HEK293 (cell line): ENCODE measurements around the gene IQCF2.

Source experiments
- CTCF ChIA-PET: fragments of 350-600 bp; formaldehyde crosslinking; extraction: SDS; loops from one replicate; lab custom pipeline; 2021; ENCODE audit warnings: antibody characterized with exemption; lab: Yijun Ruan, JAX
- POLR2A ChIA-PET: fragments of 300-600 bp; formaldehyde crosslinking; extraction: SDS; loops from one replicate; lab custom pipeline; 2020; ENCODE audit warnings: antibody characterized with exemption, inconsistent platforms; lab: Yijun Ruan, JAX
- H3K27ac ChIP-seq: fragments of 200-500 bp; sonication (Bioruptor generic); 2 replicates; pipeline ENCODE4 v1.5.1; 2014; ENCODE audit warnings: low read depth, low read length, control low read depth, inconsistent platforms; ENCODE audit errors: extremely low read depth
- H3K36me3 ChIP-seq, 2 experiments: fragments of 200-500 bp in 1 of 2; sonication (Bioruptor generic) in 1 of 2; 1 replicate in 1 of 2; 2 replicates in 1 of 2; pipeline ENCODE4 v1.5.1; 2014 to 2017; ENCODE audit warnings: inconsistent platforms in 2 of 2, low read length in 2 of 2; ENCODE audit not compliant: control insufficient read depth in 2 of 2, insufficient read depth in 1 of 2
- H3K4me1 ChIP-seq: fragments of 200-500 bp; sonication (Bioruptor generic); 2 replicates; pipeline ENCODE4 v1.5.1; 2014; ENCODE audit warnings: mild to moderate bottlenecking, low read length, inconsistent platforms; ENCODE audit not compliant: control insufficient read depth, insufficient read depth
- H3K4me3 ChIP-seq: 2 replicates; pipeline ENCODE4 v1.5.1; 2011; ENCODE audit warnings: low read depth, mild to moderate bottlenecking, control low read depth, low read length, moderate library complexity
- H3K9me3 ChIP-seq: fragments of 200-500 bp; sonication (Bioruptor generic); 2 replicates; pipeline ENCODE4 v1.5.1; 2014; ENCODE audit warnings: low read depth, low read length, inconsistent platforms; ENCODE audit not compliant: control insufficient read depth, insufficient read depth
- ZBTB48 ChIP-seq: fragments of 450-650 bp; formaldehyde crosslinking; IDR thresholded peaks from 2 replicates; pipeline ENCODE4 v1.5.1; 2016; ENCODE audit warnings: missing biosample characterization, missing genetic modification characterization
- ZNF112 ChIP-seq: fragments of 450-650 bp; formaldehyde crosslinking; IDR thresholded peaks from 2 replicates; pipeline ENCODE4 v1.5.0; 2017; ENCODE audit warnings: missing biosample characterization, missing genetic modification characterization
- ZNF121 ChIP-seq: fragments of 450-650 bp; formaldehyde crosslinking; IDR thresholded peaks from 2 replicates; pipeline ENCODE4 v1.5.1; 2016; ENCODE audit warnings: missing biosample characterization, missing genetic modification characterization
- ZNF132 ChIP-seq: fragments of 450-650 bp; formaldehyde crosslinking; IDR thresholded peaks from 2 replicates; pipeline ENCODE4 v1.5.1; 2017; ENCODE audit warnings: missing biosample characterization, missing genetic modification characterization, borderline replicate concordance
- ZNF155 ChIP-seq: fragments of 450-650 bp; formaldehyde crosslinking; IDR thresholded peaks from 2 replicates; pipeline ENCODE4 v1.5.1; 2016; ENCODE audit warnings: missing biosample characterization, missing genetic modification characterization
- ZNF169 ChIP-seq: fragments of 450-650 bp; formaldehyde crosslinking; IDR thresholded peaks from 2 replicates; pipeline ENCODE4 v1.5.1; 2016; ENCODE audit warnings: missing biosample characterization, missing genetic modification characterization
- ZNF266 ChIP-seq: fragments of 450-650 bp; formaldehyde crosslinking; IDR thresholded peaks from 2 replicates; pipeline ENCODE4 v1.5.1; 2016; ENCODE audit warnings: missing biosample characterization, missing genetic modification characterization, low read depth
- ZNF354C ChIP-seq: fragments of 450-650 bp; formaldehyde crosslinking; IDR thresholded peaks from 2 replicates; pipeline ENCODE4 v1.5.1; 2016; ENCODE audit warnings: missing biosample characterization, missing genetic modification characterization, low read depth, borderline replicate concordance
- ZNF398 ChIP-seq: fragments of 450-650 bp; formaldehyde crosslinking; IDR thresholded peaks from 2 replicates; pipeline ENCODE4 v1.5.1; 2017; ENCODE audit warnings: missing biosample characterization, missing genetic modification characterization
- ZNF416 ChIP-seq: fragments of 450-650 bp; formaldehyde crosslinking; IDR thresholded peaks from 2 replicates; pipeline ENCODE4 v1.5.1; 2016; ENCODE audit warnings: missing biosample characterization, missing genetic modification characterization
- ZNF423 ChIP-seq: fragments of 450-650 bp; formaldehyde crosslinking; IDR thresholded peaks from 2 replicates; pipeline ENCODE4 v1.5.1; 2016; ENCODE audit warnings: missing biosample characterization, missing genetic modification characterization
- ZNF514 ChIP-seq: fragments of 450-650 bp; formaldehyde crosslinking; IDR thresholded peaks from 2 replicates; pipeline ENCODE4 v1.5.1; 2016; ENCODE audit warnings: missing biosample characterization, missing genetic modification characterization
- ZNF548 ChIP-seq: fragments of 450-650 bp; formaldehyde crosslinking; IDR thresholded peaks from 2 replicates; pipeline ENCODE4 v1.5.1; 2016; ENCODE audit warnings: missing biosample characterization, missing genetic modification characterization
- ZNF571 ChIP-seq: fragments of 450-650 bp; formaldehyde crosslinking; IDR thresholded peaks from 2 replicates; pipeline ENCODE4 v1.5.0; 2017; ENCODE audit warnings: missing biosample characterization, missing genetic modification characterization
- ZNF600 ChIP-seq: fragments of 450-650 bp; formaldehyde crosslinking; IDR thresholded peaks from 2 replicates; pipeline ENCODE4 v1.5.1; 2016; ENCODE audit warnings: missing biosample characterization, missing genetic modification characterization
- ZNF626 ChIP-seq: fragments of 450-650 bp; sonication (Bioruptor Pico); formaldehyde crosslinking; IDR thresholded peaks from 2 replicates; pipeline ENCODE4 v1.5.1; 2018; ENCODE audit warnings: missing biosample characterization, missing genetic modification characterization, inconsistent platforms
- ZNF658 ChIP-seq: fragments of 450-650 bp; formaldehyde crosslinking; IDR thresholded peaks from 2 replicates; pipeline ENCODE4; 2016; ENCODE audit warnings: missing biosample characterization, missing genetic modification characterization
- ZNF837 ChIP-seq: fragments of 450-650 bp; formaldehyde crosslinking; IDR thresholded peaks from 2 replicates; pipeline ENCODE4 v1.5.1; 2016; ENCODE audit warnings: missing biosample characterization, missing genetic modification characterization
- TF ChIP-seq, protein P1 (sequence below): fragments of 450-650 bp; formaldehyde crosslinking; IDR thresholded peaks from 2 replicates; pipeline ENCODE4 v1.5.1; 2016; ENCODE audit warnings: missing biosample characterization, missing genetic modification characterization
- TF ChIP-seq, protein P2 (sequence below): fragments of 450-650 bp; formaldehyde crosslinking; IDR thresholded peaks from 2 replicates; pipeline ENCODE4 v1.5.1; 2016; ENCODE audit warnings: missing biosample characterization, missing genetic modification characterization, low read depth
- TF ChIP-seq, protein P3 (sequence below): fragments of 450-650 bp; formaldehyde crosslinking; IDR thresholded peaks from 2 replicates; pipeline ENCODE4 v1.5.1; 2017; ENCODE audit warnings: missing biosample characterization, missing genetic modification characterization
- TF ChIP-seq, protein P4 (sequence below): fragments of 450-650 bp; formaldehyde crosslinking; IDR thresholded peaks from 2 replicates; pipeline ENCODE4 v1.5.1; 2016; ENCODE audit warnings: missing biosample characterization, missing genetic modification characterization, borderline replicate concordance

IQCF2 gene

DNA sequence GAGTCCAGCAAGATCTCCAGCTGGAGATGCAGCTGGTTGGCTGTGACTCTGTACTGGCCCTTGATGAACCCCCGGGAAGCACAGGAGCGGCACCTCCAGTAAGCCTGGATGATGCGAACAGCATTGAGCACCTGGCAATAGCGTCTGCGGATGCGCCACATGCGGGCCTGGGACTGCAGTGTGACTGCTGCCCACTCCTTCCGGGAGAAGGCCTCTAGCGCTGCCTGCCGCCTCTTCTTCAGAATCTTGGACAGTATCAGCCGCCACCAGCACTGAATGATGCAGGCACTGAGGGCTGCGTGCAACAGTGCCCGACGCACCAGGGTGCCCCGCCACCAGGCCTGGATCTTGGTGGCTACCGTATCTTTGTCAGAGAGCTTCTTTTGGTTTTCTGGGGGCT, 33.5 kb downstream of the IQCF2 start:
- no peaks in the 10 kb centered on the region for H3K9me3 ChIP-seq
- no peaks in the 10 kb centered on the region for H3K36me3 ChIP-seq
- no peaks in the 10 kb centered on the region for H3K4me1 ChIP-seq
- POLR2A ChIA-PET, result no interaction called here
- H3K4me3 ChIP-seq, result no peak overlapping the region
- TF ChIP-seq ZNF354C (tag by site-specific recombination) (no peak), ZNF837 (tag by site-specific recombination) (no peak), ZNF514 (no peak), ZNF423 (no peak), ZNF121 (tag by site-specific recombination) (no peak), ZNF155 (tag by site-specific recombination) (no peak), ZNF169 (tag by site-specific recombination) (no peak), ZNF600 (tag by site-specific recombination) (no peak)
- TF ChIP-seq, protein P1, sequence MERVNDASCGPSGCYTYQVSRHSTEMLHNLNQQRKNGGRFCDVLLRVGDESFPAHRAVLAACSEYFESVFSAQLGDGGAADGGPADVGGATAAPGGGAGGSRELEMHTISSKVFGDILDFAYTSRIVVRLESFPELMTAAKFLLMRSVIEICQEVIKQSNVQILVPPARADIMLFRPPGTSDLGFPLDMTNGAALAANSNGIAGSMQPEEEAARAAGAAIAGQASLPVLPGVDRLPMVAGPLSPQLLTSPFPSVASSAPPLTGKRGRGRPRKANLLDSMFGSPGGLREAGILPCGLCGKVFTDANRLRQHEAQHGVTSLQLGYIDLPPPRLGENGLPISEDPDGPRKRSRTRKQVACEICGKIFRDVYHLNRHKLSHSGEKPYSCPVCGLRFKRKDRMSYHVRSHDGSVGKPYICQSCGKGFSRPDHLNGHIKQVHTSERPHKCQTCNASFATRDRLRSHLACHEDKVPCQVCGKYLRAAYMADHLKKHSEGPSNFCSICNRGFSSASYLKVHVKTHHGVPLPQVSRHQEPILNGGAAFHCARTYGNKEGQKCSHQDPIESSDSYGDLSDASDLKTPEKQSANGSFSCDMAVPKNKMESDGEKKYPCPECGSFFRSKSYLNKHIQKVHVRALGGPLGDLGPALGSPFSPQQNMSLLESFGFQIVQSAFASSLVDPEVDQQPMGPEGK, result no peak
- TF ChIP-seq, protein P2, sequence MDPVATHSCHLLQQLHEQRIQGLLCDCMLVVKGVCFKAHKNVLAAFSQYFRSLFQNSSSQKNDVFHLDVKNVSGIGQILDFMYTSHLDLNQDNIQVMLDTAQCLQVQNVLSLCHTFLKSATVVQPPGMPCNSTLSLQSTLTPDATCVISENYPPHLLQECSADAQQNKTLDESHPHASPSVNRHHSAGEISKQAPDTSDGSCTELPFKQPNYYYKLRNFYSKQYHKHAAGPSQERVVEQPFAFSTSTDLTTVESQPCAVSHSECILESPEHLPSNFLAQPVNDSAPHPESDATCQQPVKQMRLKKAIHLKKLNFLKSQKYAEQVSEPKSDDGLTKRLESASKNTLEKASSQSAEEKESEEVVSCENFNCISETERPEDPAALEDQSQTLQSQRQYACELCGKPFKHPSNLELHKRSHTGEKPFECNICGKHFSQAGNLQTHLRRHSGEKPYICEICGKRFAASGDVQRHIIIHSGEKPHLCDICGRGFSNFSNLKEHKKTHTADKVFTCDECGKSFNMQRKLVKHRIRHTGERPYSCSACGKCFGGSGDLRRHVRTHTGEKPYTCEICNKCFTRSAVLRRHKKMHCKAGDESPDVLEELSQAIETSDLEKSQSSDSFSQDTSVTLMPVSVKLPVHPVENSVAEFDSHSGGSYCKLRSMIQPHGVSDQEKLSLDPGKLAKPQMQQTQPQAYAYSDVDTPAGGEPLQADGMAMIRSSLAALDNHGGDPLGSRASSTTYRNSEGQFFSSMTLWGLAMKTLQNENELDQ, result no peak
- TF ChIP-seq, all 188 proteins: peak for 0
- H3K27ac ChIP-seq, result no peak overlapping the region
- CTCF ChIA-PET, result no interaction called here

DNA sequence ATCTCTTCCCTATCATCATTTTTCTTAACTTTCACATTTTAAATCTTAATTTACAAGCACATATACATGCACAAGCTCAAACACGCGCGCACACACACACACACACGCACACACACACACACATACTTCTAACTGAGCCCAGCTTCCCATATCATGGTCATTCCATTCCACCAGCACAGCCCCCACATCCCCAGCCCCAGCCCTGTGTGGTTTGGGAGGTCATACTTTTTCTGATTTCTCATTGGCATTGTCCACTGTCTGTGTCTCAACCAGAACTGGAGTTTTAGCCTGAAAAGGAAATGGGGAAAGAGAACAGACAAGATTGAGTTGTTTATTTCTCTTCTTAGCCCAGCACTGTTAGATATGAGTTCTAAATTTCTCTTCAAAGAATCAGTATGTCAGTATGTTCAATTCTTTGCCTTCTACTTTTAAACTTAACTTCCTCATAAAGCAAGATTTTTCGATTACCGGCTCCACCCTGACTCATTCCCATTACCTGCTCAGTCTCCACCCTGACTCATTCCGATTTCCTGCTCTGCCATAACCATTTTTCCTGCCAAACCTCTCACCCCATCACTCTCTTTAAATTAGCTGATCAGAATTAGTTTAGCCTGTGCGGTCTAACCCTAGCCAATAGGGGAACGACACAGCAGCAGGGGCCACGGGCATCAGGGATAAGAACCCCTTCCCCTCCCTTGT, 35.3 kb downstream of the IQCF2 start:
- H3K36me3 ChIP-seq, result no peaks in the 10 kb centered on the region
- POLR2A ChIA-PET, result no interaction called here
- TF ChIP-seq ZBTB48 (tag by site-specific recombination) (no peak), ZNF266 (tag by site-specific recombination) (no peak), ZNF626 (tag by site-specific recombination) (no peak), ZNF658 (tag by site-specific recombination) (no peak), ZNF548 (tag by site-specific recombination) (no peak), ZNF398 (no peak), ZNF416 (no peak), ZNF112 (tag by site-specific recombination) (no peak), ZNF132 (tag by site-specific recombination) (no peak), ZNF571 (tag by site-specific recombination) (no peak)
- TF ChIP-seq, protein P3, sequence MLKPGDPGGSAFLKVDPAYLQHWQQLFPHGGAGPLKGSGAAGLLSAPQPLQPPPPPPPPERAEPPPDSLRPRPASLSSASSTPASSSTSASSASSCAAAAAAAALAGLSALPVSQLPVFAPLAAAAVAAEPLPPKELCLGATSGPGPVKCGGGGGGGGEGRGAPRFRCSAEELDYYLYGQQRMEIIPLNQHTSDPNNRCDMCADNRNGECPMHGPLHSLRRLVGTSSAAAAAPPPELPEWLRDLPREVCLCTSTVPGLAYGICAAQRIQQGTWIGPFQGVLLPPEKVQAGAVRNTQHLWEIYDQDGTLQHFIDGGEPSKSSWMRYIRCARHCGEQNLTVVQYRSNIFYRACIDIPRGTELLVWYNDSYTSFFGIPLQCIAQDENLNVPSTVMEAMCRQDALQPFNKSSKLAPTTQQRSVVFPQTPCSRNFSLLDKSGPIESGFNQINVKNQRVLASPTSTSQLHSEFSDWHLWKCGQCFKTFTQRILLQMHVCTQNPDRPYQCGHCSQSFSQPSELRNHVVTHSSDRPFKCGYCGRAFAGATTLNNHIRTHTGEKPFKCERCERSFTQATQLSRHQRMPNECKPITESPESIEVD, result no peak
- TF ChIP-seq, protein P4, sequence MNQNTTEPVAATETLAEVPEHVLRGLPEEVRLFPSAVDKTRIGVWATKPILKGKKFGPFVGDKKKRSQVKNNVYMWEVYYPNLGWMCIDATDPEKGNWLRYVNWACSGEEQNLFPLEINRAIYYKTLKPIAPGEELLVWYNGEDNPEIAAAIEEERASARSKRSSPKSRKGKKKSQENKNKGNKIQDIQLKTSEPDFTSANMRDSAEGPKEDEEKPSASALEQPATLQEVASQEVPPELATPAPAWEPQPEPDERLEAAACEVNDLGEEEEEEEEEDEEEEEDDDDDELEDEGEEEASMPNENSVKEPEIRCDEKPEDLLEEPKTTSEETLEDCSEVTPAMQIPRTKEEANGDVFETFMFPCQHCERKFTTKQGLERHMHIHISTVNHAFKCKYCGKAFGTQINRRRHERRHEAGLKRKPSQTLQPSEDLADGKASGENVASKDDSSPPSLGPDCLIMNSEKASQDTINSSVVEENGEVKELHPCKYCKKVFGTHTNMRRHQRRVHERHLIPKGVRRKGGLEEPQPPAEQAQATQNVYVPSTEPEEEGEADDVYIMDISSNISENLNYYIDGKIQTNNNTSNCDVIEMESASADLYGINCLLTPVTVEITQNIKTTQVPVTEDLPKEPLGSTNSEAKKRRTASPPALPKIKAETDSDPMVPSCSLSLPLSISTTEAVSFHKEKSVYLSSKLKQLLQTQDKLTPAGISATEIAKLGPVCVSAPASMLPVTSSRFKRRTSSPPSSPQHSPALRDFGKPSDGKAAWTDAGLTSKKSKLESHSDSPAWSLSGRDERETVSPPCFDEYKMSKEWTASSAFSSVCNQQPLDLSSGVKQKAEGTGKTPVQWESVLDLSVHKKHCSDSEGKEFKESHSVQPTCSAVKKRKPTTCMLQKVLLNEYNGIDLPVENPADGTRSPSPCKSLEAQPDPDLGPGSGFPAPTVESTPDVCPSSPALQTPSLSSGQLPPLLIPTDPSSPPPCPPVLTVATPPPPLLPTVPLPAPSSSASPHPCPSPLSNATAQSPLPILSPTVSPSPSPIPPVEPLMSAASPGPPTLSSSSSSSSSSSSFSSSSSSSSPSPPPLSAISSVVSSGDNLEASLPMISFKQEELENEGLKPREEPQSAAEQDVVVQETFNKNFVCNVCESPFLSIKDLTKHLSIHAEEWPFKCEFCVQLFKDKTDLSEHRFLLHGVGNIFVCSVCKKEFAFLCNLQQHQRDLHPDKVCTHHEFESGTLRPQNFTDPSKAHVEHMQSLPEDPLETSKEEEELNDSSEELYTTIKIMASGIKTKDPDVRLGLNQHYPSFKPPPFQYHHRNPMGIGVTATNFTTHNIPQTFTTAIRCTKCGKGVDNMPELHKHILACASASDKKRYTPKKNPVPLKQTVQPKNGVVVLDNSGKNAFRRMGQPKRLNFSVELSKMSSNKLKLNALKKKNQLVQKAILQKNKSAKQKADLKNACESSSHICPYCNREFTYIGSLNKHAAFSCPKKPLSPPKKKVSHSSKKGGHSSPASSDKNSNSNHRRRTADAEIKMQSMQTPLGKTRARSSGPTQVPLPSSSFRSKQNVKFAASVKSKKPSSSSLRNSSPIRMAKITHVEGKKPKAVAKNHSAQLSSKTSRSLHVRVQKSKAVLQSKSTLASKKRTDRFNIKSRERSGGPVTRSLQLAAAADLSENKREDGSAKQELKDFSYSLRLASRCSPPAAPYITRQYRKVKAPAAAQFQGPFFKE (tag by site-specific recombination), result no peak

More for the DNA sequence above, 35.3 kb downstream of the IQCF2 start:
- no peak overlapping the region for H3K27ac ChIP-seq
- H3K4me1 ChIP-seq, result no peaks in the 10 kb centered on the region
- no peaks in the 10 kb centered on the region for H3K9me3 ChIP-seq
- no peak overlapping the region for H3K4me3 ChIP-seq
- CTCF ChIA-PET, result no interaction called here
